ENCODE measurements around the gene DENND11.

- TF ChIP-seq, protein P1, sequence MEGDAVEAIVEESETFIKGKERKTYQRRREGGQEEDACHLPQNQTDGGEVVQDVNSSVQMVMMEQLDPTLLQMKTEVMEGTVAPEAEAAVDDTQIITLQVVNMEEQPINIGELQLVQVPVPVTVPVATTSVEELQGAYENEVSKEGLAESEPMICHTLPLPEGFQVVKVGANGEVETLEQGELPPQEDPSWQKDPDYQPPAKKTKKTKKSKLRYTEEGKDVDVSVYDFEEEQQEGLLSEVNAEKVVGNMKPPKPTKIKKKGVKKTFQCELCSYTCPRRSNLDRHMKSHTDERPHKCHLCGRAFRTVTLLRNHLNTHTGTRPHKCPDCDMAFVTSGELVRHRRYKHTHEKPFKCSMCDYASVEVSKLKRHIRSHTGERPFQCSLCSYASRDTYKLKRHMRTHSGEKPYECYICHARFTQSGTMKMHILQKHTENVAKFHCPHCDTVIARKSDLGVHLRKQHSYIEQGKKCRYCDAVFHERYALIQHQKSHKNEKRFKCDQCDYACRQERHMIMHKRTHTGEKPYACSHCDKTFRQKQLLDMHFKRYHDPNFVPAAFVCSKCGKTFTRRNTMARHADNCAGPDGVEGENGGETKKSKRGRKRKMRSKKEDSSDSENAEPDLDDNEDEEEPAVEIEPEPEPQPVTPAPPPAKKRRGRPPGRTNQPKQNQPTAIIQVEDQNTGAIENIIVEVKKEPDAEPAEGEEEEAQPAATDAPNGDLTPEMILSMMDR (IDR thresholded peaks at IDR 0.05) = no peak
- TF ChIP-seq POLR2A (IDR thresholded peaks at IDR 0.05) = no peak
Observed at GRCh38 chr7:141715794-141716689, 14.1 kb upstream of the DENND11 start.

Data from heart left ventricle (tissue), 13 donors.